Middle frontal gyrus (tissue), 1 donor: Measurements from ENCODE around the gene COL5A1.

ENCODE experiments used
- DNase-seq: peaks from one replicate; pipeline ENCODE4 v3.0.0-alpha.2; 2015; ENCODE audit warnings: low spot score; ENCODE audit errors: extremely low spot score

The COL5A1 gene

GRCh38 chr9:134785325-134786108 is 143.9 kb downstream of the COL5A1 start:
- no peak for DNase-seq

GRCh38 chr9:134787601-134788531 is 146.3 kb downstream of the COL5A1 start:
- DNase-seq = peak; percentile 33

GRCh38 chr9:134789168-134789567 is 147.6 kb downstream of the COL5A1 start:
- DNase-seq = no peak

GRCh38 chr9:134791009-134791408 is 149.4 kb downstream of the COL5A1 start:
- DNase-seq = no peak

- no peak for DNase-seq
These were observed 151.0 kb downstream of the COL5A1 start for GRCh38 chr9:134792627-134793026.

GRCh38 chr9:134793288-134794188 is 151.9 kb downstream of the COL5A1 start:
- no peak for DNase-seq

- DNase-seq = no peak
These were observed 153.2 kb downstream of the COL5A1 start for GRCh38 chr9:134794663-134795370.

- no peak for DNase-seq
These were observed 153.8 kb downstream of the COL5A1 start for GRCh38 chr9:134795446-134795845.

- DNase-seq = no peak
These were observed 155.3 kb downstream of the COL5A1 start for GRCh38 chr9:134796882-134797281.

GRCh38 chr9:134800791-134801339 is 159.3 kb downstream of the COL5A1 start:
- DNase-seq = peak; percentile 22

GRCh38 chr9:134802216-134802795 is 160.7 kb downstream of the COL5A1 start:
- DNase-seq = no peak

- DNase-seq = no peak
These were observed 163.3 kb downstream of the COL5A1 start for GRCh38 chr9:134804871-134805270.

GRCh38 chr9:134807716-134808446 is 166.3 kb downstream of the COL5A1 start:
- no peak for DNase-seq

- DNase-seq = no peak
These were observed 166.8 kb downstream of the COL5A1 start for GRCh38 chr9:134808447-134808792.

GRCh38 chr9:134809292-134809691 is 167.7 kb downstream of the COL5A1 start:
- DNase-seq = no peak

GRCh38 chr9:134809826-134810225 is 168.2 kb downstream of the COL5A1 start:
- DNase-seq = no peak

GRCh38 chr9:134811079-134811672 is 169.6 kb downstream of the COL5A1 start:
- no peak for DNase-seq

- no peak for DNase-seq
These were observed 170.2 kb downstream of the COL5A1 start for GRCh38 chr9:134811673-134812342.

- no peak for DNase-seq
These were observed 170.7 kb downstream of the COL5A1 start for GRCh38 chr9:134812343-134812673.
